Mesenchymal stem cell (in vitro differentiated cells and primary cell): ENCODE measurements around the gene IL10RB.

ENCODE experiments used
- DNase-seq: peaks from one replicate; pipeline ENCODE4 v3.0.0-alpha.2; 2013
- H2AFZ ChIP-seq: one replicate; pipeline ENCODE4 v1.6.1; 2013; ENCODE audit warnings: low read depth, mild to moderate bottlenecking, control low read depth, inconsistent platforms, low read length, moderate library complexity
- H2AK5ac ChIP-seq: 2 replicates; pipeline ENCODE4 v1.6.1; 2013; ENCODE audit warnings: low read length, moderate library complexity, mild to moderate bottlenecking, inconsistent platforms; ENCODE audit not compliant: severe bottlenecking
- H2BK120ac ChIP-seq: one replicate; pipeline ENCODE4 v1.6.1; 2013; ENCODE audit warnings: low read depth, mild to moderate bottlenecking, inconsistent platforms, low read length, moderate library complexity
- H2BK12ac ChIP-seq, 2 experiments: one replicate each; pipeline ENCODE4 v1.6.1; 2013; ENCODE audit warnings: inconsistent platforms in 2 of 2, low read length in 2 of 2, mild to moderate bottlenecking in 2 of 2, moderate library complexity in 2 of 2, control low read depth in 1 of 2
- H2BK15ac ChIP-seq: one replicate; pipeline ENCODE4 v1.6.1; 2013; ENCODE audit warnings: mild to moderate bottlenecking, low read depth, inconsistent platforms; ENCODE audit not compliant: poor library complexity, severe bottlenecking
- H2BK5ac ChIP-seq: 2 replicates; pipeline ENCODE4 v1.6.1; 2013; ENCODE audit warnings: low read depth, mild to moderate bottlenecking, low read length, control low read depth, inconsistent platforms; ENCODE audit not compliant: poor library complexity, severe bottlenecking
- H3K14ac ChIP-seq, 2 experiments: one replicate each; pipeline ENCODE4 v1.6.1; 2013; ENCODE audit warnings: inconsistent platforms in 2 of 2, low read length in 2 of 2, control low read depth in 1 of 2, mild to moderate bottlenecking in 1 of 2, moderate library complexity in 1 of 2
- H3K18ac ChIP-seq, 2 experiments: one replicate each; pipeline ENCODE4 v1.6.1; 2013; ENCODE audit warnings: inconsistent platforms in 2 of 2, low read length in 2 of 2, control low read depth in 1 of 2, low read depth in 1 of 2, mild to moderate bottlenecking in 1 of 2
- H3K23ac ChIP-seq, 2 experiments: one replicate each; pipeline ENCODE4 v1.6.1; 2013; ENCODE audit warnings: inconsistent platforms in 2 of 2, low read length in 2 of 2, mild to moderate bottlenecking in 2 of 2, moderate library complexity in 2 of 2, control low read depth in 1 of 2
- H3K27ac ChIP-seq: 2 replicates; pipeline ENCODE4 v1.5.1; 2013; ENCODE audit warnings: mild to moderate bottlenecking, moderate library complexity, low read length, control low read depth, inconsistent platforms; ENCODE audit not compliant: poor library complexity, severe bottlenecking
- H3K27me3 ChIP-seq, 2 experiments: 2 replicates each; pipeline versions ENCODE4 v1.6.1 to v1.7.0; 2013; ENCODE audit warnings: low read length in 2 of 2, mild to moderate bottlenecking in 2 of 2, moderate library complexity in 2 of 2, control low read depth in 1 of 2, inconsistent platforms in 1 of 2; ENCODE audit not compliant: control insufficient read depth in 1 of 2, insufficient read depth in 1 of 2
- H3K36me3 ChIP-seq, 2 experiments: 2 replicates each; pipeline versions ENCODE4 v1.6.1 to v1.7.0; 2013; ENCODE audit warnings: low read length in 2 of 2, control low read depth in 1 of 2, inconsistent platforms in 1 of 2, low read depth in 1 of 2, mild to moderate bottlenecking in 1 of 2; ENCODE audit not compliant: insufficient read depth in 2 of 2, control insufficient read depth in 1 of 2
- H3K4ac ChIP-seq, 2 experiments: one replicate each; pipeline ENCODE4 v1.6.1; 2013; ENCODE audit warnings: inconsistent platforms in 2 of 2, low read length in 2 of 2, mild to moderate bottlenecking in 2 of 2, moderate library complexity in 2 of 2, control low read depth in 1 of 2, low read depth in 1 of 2
- H3K4me1 ChIP-seq: 2 replicates; pipeline ENCODE4 v1.6.1; 2013; ENCODE audit warnings: low read depth, low read length, control low read depth; ENCODE audit not compliant: control insufficient read depth, insufficient read depth
- H3K4me2 ChIP-seq: 2 replicates; pipeline ENCODE4 v1.6.1; 2013; ENCODE audit warnings: low read length, mild to moderate bottlenecking, inconsistent platforms; ENCODE audit not compliant: poor library complexity, severe bottlenecking
- H3K4me3 ChIP-seq, 2 experiments: 2 replicates each; pipeline versions ENCODE4 v1.5.1 to v1.7.0; 2013; ENCODE audit warnings: low read length in 2 of 2, mild to moderate bottlenecking in 2 of 2, control low read depth in 1 of 2, low read depth in 1 of 2; ENCODE audit not compliant: insufficient read depth in 1 of 2
- H3K79me1 ChIP-seq: replicated peaks from 2 replicates; pipeline ENCODE4 v1.6.1; 2013; ENCODE audit warnings: mild to moderate bottlenecking, control low read depth, low read length, inconsistent platforms; ENCODE audit not compliant: poor library complexity, severe bottlenecking
- H3K9ac ChIP-seq: 2 replicates; pipeline ENCODE4 v1.7.0; 2013; ENCODE audit warnings: mild to moderate bottlenecking, low read length, moderate library complexity
- H3K9me3 ChIP-seq: 2 replicates; pipeline ENCODE4 v1.7.0; 2013; ENCODE audit warnings: mild to moderate bottlenecking, low read length; ENCODE audit not compliant: control insufficient read depth
- H4K8ac ChIP-seq: one replicate; pipeline ENCODE4 v1.6.1; 2013; ENCODE audit warnings: inconsistent platforms, mild to moderate bottlenecking, low read length, moderate library complexity
- H4K91ac ChIP-seq: one replicate; pipeline ENCODE4 v1.6.1; 2013; ENCODE audit warnings: mild to moderate bottlenecking, low read length, inconsistent platforms
- WGBS: methylation state at CpG from one replicate; pipeline ENCODE4 v1.1.7; 2013; ENCODE audit warnings: mixed read lengths; 5-methylcytosine and 5-hydroxymethylcytosine counted together

Gene IL10RB

GRCh38 chr21:33302055-33302454, 35.9 kb downstream of the IL10RB start:
- WGBS, result 93% methylated on average over 7 of the region's 7 CpGs
- H2BK5ac ChIP-seq, result no peak overlapping the region
- no peak overlapping the region for H3K4me2 ChIP-seq
- no peak overlapping the region for H2BK120ac ChIP-seq
- no peaks in the 10 kb centered on the region for H3K4me1 ChIP-seq
- H3K79me1 ChIP-seq, result no peaks in the 10 kb centered on the region
- no peak overlapping the region for H3K14ac ChIP-seq
- no peak overlapping the region for H2AFZ ChIP-seq
- no peak for DNase-seq
- H3K23ac ChIP-seq, result no peak overlapping the region
- H3K27me3 ChIP-seq, result no peaks in the 10 kb centered on the region
- H4K91ac ChIP-seq, result no peak overlapping the region
- H3K9me3 ChIP-seq, result no peaks in the 10 kb centered on the region
- no peak overlapping the region for H3K9ac ChIP-seq
- H2AK5ac ChIP-seq, result no peak overlapping the region
- no peak overlapping the region for H2BK12ac ChIP-seq
- H3K36me3 ChIP-seq, result no peaks in the 10 kb centered on the region
- H3K18ac ChIP-seq, result peak overlapping the region in 1 of 2 experiments; percentile 69
- H4K8ac ChIP-seq, result no peak overlapping the region
- no peak overlapping the region for H3K27ac ChIP-seq
- no peak overlapping the region for H3K4ac ChIP-seq
- H2BK15ac ChIP-seq, result no peak overlapping the region
- no peak overlapping the region for H3K4me3 ChIP-seq

- Histone ChIP-seq H2AFZ (no peak overlapping the region), H3K4me2 (no peak overlapping the region), H3K79me1 (no peaks in the 10 kb centered on the region), H3K23ac (no peak overlapping the region), H3K4me1 (no peaks in the 10 kb centered on the region), H2BK5ac (no peak overlapping the region), H4K91ac (peak overlapping the region; percentile 4), H3K4me3 (no peak overlapping the region), H3K27me3 (peaks cover 0 to 6% of the 10 kb centered on the region in 2 experiments), H3K18ac (no peak overlapping the region), H2BK120ac (no peak overlapping the region), H3K4ac (no peak overlapping the region), H2AK5ac (no peak overlapping the region), H3K27ac (no peak overlapping the region), H2BK15ac (no peak overlapping the region), H2BK12ac (no peak overlapping the region), H3K9ac (no peak overlapping the region), H3K14ac (no peak overlapping the region), H4K8ac (no peak overlapping the region), H3K9me3 (no peaks in the 10 kb centered on the region), H3K36me3 (no peaks in the 10 kb centered on the region)
- DNase-seq, result no peak
- 87% methylated on average over 7 of the region's 7 CpGs for WGBS
These were observed 36.6 kb downstream of the IL10RB start for GRCh38 chr21:33302796-33303195.

DNA sequence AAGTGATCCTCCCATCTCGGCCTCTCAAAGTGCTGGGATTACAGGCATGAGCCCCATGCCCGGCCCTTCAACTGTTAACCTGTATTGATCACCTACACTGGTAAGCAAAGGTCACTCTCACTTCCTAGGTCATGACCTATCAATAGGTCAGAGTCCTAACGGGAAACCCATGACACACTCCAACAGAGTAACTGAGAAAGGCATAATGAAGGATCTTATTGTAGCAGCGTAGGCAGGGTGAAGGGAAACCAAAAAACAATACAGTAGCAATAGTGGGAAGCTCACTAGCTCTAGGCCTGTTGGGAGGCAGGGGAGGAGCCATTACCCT, 39.1 kb downstream of the IL10RB start:
- H4K8ac ChIP-seq, result no peak overlapping the region
- WGBS, result 87% methylated on average over 4 of the region's 4 CpGs
- H3K27ac ChIP-seq, result no peak overlapping the region
- no peak overlapping the region for H3K4me2 ChIP-seq
- no peak overlapping the region for H3K18ac ChIP-seq
- no peak overlapping the region for H2AFZ ChIP-seq
- no peaks in the 10 kb centered on the region for H3K36me3 ChIP-seq
- H2BK12ac ChIP-seq, result no peak overlapping the region
- H3K9ac ChIP-seq, result no peak overlapping the region
- no peak overlapping the region for H3K4ac ChIP-seq
- no peak overlapping the region for H2BK120ac ChIP-seq
- no peak overlapping the region for H2AK5ac ChIP-seq
- H3K79me1 ChIP-seq, result no peaks in the 10 kb centered on the region
- no peak overlapping the region for H2BK15ac ChIP-seq
- no peak overlapping the region for H3K4me3 ChIP-seq
- no peak overlapping the region for H3K23ac ChIP-seq
- no peaks in the 10 kb centered on the region for H3K4me1 ChIP-seq
- no peak for DNase-seq
- no peak overlapping the region for H2BK5ac ChIP-seq
- H3K9me3 ChIP-seq, result no peaks in the 10 kb centered on the region
- no peak overlapping the region for H4K91ac ChIP-seq
- no peak overlapping the region for H3K14ac ChIP-seq
- peaks cover 0 to 6% of the 10 kb centered on the region in 2 experiments for H3K27me3 ChIP-seq

DNA sequence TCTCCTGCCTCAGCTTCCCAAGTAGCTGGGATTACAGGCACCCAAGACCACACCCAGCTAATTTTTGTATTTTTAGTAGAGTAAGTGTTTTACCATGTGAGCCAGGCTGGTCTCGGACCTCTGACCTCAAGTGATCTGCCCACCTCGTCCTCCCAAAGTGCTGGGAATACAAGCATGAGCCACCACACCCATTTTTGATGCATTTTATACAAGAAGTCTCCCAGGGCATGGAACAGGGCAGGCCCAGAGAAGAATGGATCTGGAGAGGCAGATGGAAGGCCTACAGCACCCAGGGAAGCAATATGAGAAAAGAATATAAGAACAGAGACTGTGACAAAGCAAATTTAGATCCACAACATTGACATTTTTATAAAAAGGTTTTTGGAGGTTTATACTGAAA, 39.8 kb downstream of the IL10RB start:
- Histone ChIP-seq H2BK15ac (no peak overlapping the region), H2BK5ac (no peak overlapping the region), H2BK120ac (no peak overlapping the region), H3K18ac (no peak overlapping the region), H3K14ac (no peak overlapping the region), H3K27ac (no peak overlapping the region), H2BK12ac (no peak overlapping the region), H4K8ac (no peak overlapping the region), H3K79me1 (no peaks in the 10 kb centered on the region), H3K4me2 (no peak overlapping the region), H3K4me1 (no peaks in the 10 kb centered on the region), H4K91ac (no peak overlapping the region), H2AFZ (no peak overlapping the region), H3K9ac (no peak overlapping the region), H3K36me3 (no peaks in the 10 kb centered on the region), H3K23ac (no peak overlapping the region), H3K4me3 (no peak overlapping the region), H2AK5ac (no peak overlapping the region), H3K27me3 (peaks cover 0 to 6% of the 10 kb centered on the region in 2 experiments), H3K4ac (no peak overlapping the region), H3K9me3 (no peaks in the 10 kb centered on the region)
- no peak for DNase-seq
- WGBS, result no CpG with 5 or more reads among the region's 2 CpGs
